SIG-M5 treated with dmso at 0.1 percent for 504 hours (cell line): ENCODE measurements around the gene MOSPD2.

Experiments used
- DNase-seq: peaks from one replicate; lab custom pipeline; 2025; ENCODE audit not compliant: unreplicated experiment; lab: John Stamatoyannopoulos, UW

MOSPD2 gene

GRCh38 chrX:14872851-14873675, at the start of gene MOSPD2, which contains the start of gene FANCB:
MOSPD2 (plus strand) TSS chrX:14873421; CDS start chrX:14873529, 108 bp downstream.
FANCB (minus strand) TSS chrX:14873069; CDS start chrX:14865510, 7,559 bp downstream.
- peak; percentile 85 for DNase-seq

GRCh38 chrX:14825851-14826250, 47.4 kb upstream of the MOSPD2 start:
- no peak for DNase-seq

- DNase-seq: no peak
Observed at GRCh38 chrX:14826319-14826718, 46.9 kb upstream of the MOSPD2 start.

- DNase-seq: no peak
Observed at GRCh38 chrX:14829643-14830042, 43.6 kb upstream of the MOSPD2 start.

- no peak for DNase-seq
Observed at GRCh38 chrX:14832151-14832550, 41.1 kb upstream of the MOSPD2 start.

- no peak for DNase-seq
Observed at GRCh38 chrX:14832586-14832985, 40.6 kb upstream of the MOSPD2 start.

- no peak for DNase-seq
Observed at GRCh38 chrX:14837155-14837554, 36.1 kb upstream of the MOSPD2 start.

GRCh38 chrX:14843666-14844065, 29.6 kb upstream of the MOSPD2 start:
- DNase-seq: peak; percentile 7

GRCh38 chrX:14851526-14851925, 21.7 kb upstream of the MOSPD2 start:
- no peak for DNase-seq

- no peak for DNase-seq
Observed at GRCh38 chrX:14864631-14865030, 8.6 kb upstream of the MOSPD2 start.

- DNase-seq: no peak
Observed at GRCh38 chrX:14865201-14865600, 8.0 kb upstream of the MOSPD2 start.

GRCh38 chrX:14871767-14872166, 1.5 kb upstream of the MOSPD2 start:
- no peak for DNase-seq

GRCh38 chrX:14872355-14872754, 866 bp upstream of the MOSPD2 start:
- no peak for DNase-seq

- no peak for DNase-seq
Observed at GRCh38 chrX:14873676-14874049, 442 bp downstream of the MOSPD2 start.

- no peak for DNase-seq
Observed at GRCh38 chrX:14875624-14876023, 2.4 kb downstream of the MOSPD2 start.

- no peak for DNase-seq
Observed at GRCh38 chrX:14883826-14884225, 10.6 kb downstream of the MOSPD2 start.

GRCh38 chrX:14884714-14885113, 11.5 kb downstream of the MOSPD2 start:
- DNase-seq: no peak

- no peak for DNase-seq
Observed at GRCh38 chrX:14886252-14886651, 13.0 kb downstream of the MOSPD2 start.

GRCh38 chrX:14896273-14896672, 23.1 kb downstream of the MOSPD2 start:
- no peak for DNase-seq

GRCh38 chrX:14897042-14897441, 23.8 kb downstream of the MOSPD2 start:
- DNase-seq: no peak

- no peak for DNase-seq
Observed at GRCh38 chrX:14899607-14900006, 26.4 kb downstream of the MOSPD2 start.

GRCh38 chrX:14902537-14902936, 29.3 kb downstream of the MOSPD2 start:
- DNase-seq: no peak

GRCh38 chrX:14903891-14904290, 30.7 kb downstream of the MOSPD2 start:
- DNase-seq: no peak
